ENCODE results near the gene ROMO1. TPM values are rescaled to one million over a fixed set of nuclear protein-coding genes. Genes with fewer than 3 reads are reported as not detected.

ROMO1 gene
- total and polyA plus RNA-seq, 2 experiments from 2014 or later = 152 to 881 TPM

- TF ChIP-seq EZH2phosphoT487 (IDR thresholded peaks at IDR 0.05; ENCODE audit: unreplicated experiment) (no peak), JUNB (IDR thresholded peaks at IDR 0.05; ENCODE audit: unreplicated experiment) (no peak), CREB1 (CRISPR knock-in tag; IDR thresholded peaks at IDR 0.05; ENCODE audit: low read depth) (no peak)
Observed at GRCh38 chr20:35662551-35662950, 36.7 kb upstream of the ROMO1 start (continued).

- Histone ChIP-seq H3K79me2 (replicated peaks; ENCODE audit: insufficient read depth) (peaks cover 59% of the 10 kb centered on the region), H3F3A (replicated peaks; ENCODE audit: low read depth) (no peaks in the 10 kb centered on the region), H3K4me2 (peak overlapping the region; percentile 94), H2AFZ (peak overlapping the region; percentile 48; the same call in 1 of the 2 replicates), H3K4me3 (peak overlapping the region; percentile 95), H4K20me1 (replicated peaks; ENCODE audit: insufficient read depth) (peaks cover 48% of the 10 kb centered on the region), H3K27ac (ENCODE audit: low read depth) (peak overlapping the region; percentile 97), H3K27me3 (ENCODE audit: insufficient read depth) (no peaks in the 10 kb centered on the region), H3K9me2 (ENCODE audit: insufficient read depth) (no peaks in the 10 kb centered on the region), H3K4me1 (ENCODE audit: insufficient read depth) (peaks cover 38% of the 10 kb centered on the region), H3K36me3 (ENCODE audit: insufficient read depth) (no peaks in the 10 kb centered on the region)
- peak; percentile 59 for ATAC-seq
- Mint-ChIP-seq H3K4me3 (peak overlapping the region; percentile 98), H3K27me3 (ENCODE audit: insufficient read depth, low read depth, poor library complexity) (peaks cover 9% of the 10 kb centered on the region), H3K4me1 (peaks cover 36% of the 10 kb centered on the region; the same call in 2 of the 3 replicates), H3K36me3 (ENCODE audit: low read depth) (peaks cover 8% of the 10 kb centered on the region), H3K27ac (peak overlapping the region; percentile 99), H3K9me3 (no peaks in the 10 kb centered on the region)
- DNase-seq (ENCODE audit: low spot score) = peak; percentile 75
- TF ChIP-seq EZH2phosphoT487 (IDR thresholded peaks at IDR 0.05; ENCODE audit: unreplicated experiment) (no peak), ZNF331 (CRISPR knock-in tag; IDR thresholded peaks at IDR 0.05; ENCODE audit: low read depth) (no peak), ZNF462 (CRISPR knock-in tag; IDR thresholded peaks at IDR 0.05) (no peak), ZNF114 (CRISPR knock-in tag; IDR thresholded peaks at IDR 0.05) (no peak), REST (IDR thresholded peaks at IDR 0.05; ENCODE audit: unreplicated experiment) (no peak), EZH2 (IDR thresholded peaks at IDR 0.05; ENCODE audit: low read depth, unreplicated experiment) (no peak), CTCF (conservative IDR thresholded peaks at IDR 0.05; ENCODE audit: low read depth in 2 of 2) (no peak), ETS1 (IDR thresholded peaks at IDR 0.05) (no peak), POLR2AphosphoS5 (IDR thresholded peaks at IDR 0.05; ENCODE audit: low read depth) (no peak; the same call in 1 of the 2 replicates)
Observed at GRCh38 chr20:35663516-35664465, 35.4 kb upstream of the ROMO1 start.

Measured in GM23338 (cell line).